ENCODE results near the gene HSPD1.

Gene HSPD1

GRCh38 chr2:197477797-197478196 is 21.8 kb downstream of the HSPD1 start:
- DNase-seq (ENCODE audit: insufficient read length, low spot score) (no peak), FAIRE-seq (no peak)

DNA sequence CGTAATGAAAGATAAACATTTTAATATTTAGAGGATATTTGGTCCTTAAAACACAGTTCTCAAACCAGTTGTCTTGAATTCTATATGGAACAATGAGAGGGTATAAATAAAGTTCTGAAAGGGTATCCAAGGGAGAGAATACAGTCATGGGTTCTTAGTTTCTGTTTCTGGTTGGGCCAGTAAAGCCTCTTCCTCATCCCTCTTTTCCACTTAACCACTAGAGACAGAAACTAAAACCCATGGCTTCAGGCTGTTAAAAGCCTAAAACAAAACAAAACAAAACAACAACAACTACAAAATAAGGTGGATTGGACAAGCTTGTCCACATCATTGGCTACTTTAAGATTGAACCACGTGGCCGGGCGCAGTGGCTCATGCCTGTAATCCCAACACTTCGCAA is 27.5 kb downstream of the HSPD1 start:
- no peak for TF ChIP-seq SPI1 (IDR thresholded peaks at IDR 0.05; ENCODE audit: low read depth, low read length)
- no peak for TF ChIP-seq POLR2AphosphoS5 (IDR thresholded peaks at IDR 0.05; ENCODE audit: low read depth, low read length)
- no peak for TF ChIP-seq TAF1 (IDR thresholded peaks at IDR 0.05; ENCODE audit: low read depth, low read length)
- no peak for TF ChIP-seq POLR2A (IDR thresholded peaks at IDR 0.05; ENCODE audit: low read depth, low read length)
- no peak for TF ChIP-seq PAX5 (IDR thresholded peaks at IDR 0.05; ENCODE audit: insufficient read depth, low read length, severe bottlenecking)
- no peak for TF ChIP-seq POU2F2 (IDR thresholded peaks at IDR 0.05; ENCODE audit: low read depth, low read length)
- DNase-seq (ENCODE audit: insufficient read length, low spot score): no peak
- no peak for FAIRE-seq

More at GRCh38 chr2:197477797-197478196, 21.8 kb downstream of the HSPD1 start:
- TF ChIP-seq POLR2AphosphoS5 (IDR thresholded peaks at IDR 0.05; ENCODE audit: low read depth, low read length) (no peak), PAX5 (IDR thresholded peaks at IDR 0.05; ENCODE audit: insufficient read depth, low read length, severe bottlenecking) (no peak), POLR2A (IDR thresholded peaks at IDR 0.05; ENCODE audit: low read depth, low read length) (no peak), POU2F2 (IDR thresholded peaks at IDR 0.05; ENCODE audit: low read depth, low read length) (no peak)

DNA sequence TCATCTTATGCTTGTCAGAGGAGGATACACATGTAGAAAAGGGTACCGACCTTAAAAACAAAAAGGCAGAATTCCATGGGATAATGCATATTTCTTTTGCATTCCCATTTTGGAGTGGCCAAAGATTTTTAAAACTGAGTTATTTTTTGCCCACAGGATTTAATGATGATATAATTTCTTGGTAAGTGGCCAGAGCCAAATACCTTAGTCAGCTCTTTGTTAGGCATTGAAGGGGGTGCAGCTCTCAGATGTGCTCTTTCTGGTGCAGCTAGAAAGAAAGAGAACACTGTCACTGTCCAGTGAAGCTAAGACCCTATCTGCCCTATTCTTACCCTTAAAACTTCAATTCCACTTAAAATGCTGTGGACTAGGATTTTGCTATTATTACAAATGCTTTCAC is 35.5 kb downstream of the HSPD1 start:
- FAIRE-seq (no peak), DNase-seq (ENCODE audit: insufficient read length, low spot score) (no peak)
- no peak for TF ChIP-seq POU2F2 (IDR thresholded peaks at IDR 0.05; ENCODE audit: low read depth, low read length)
- TF ChIP-seq POLR2A (IDR thresholded peaks at IDR 0.05; ENCODE audit: low read depth, low read length): no peak
- TF ChIP-seq POLR2AphosphoS5 (IDR thresholded peaks at IDR 0.05; ENCODE audit: low read depth, low read length): no peak
- TF ChIP-seq SPI1 (IDR thresholded peaks at IDR 0.05; ENCODE audit: low read depth, low read length): no peak
- TF ChIP-seq TAF1 (IDR thresholded peaks at IDR 0.05; ENCODE audit: low read depth, low read length): no peak
- TF ChIP-seq PAX5 (IDR thresholded peaks at IDR 0.05; ENCODE audit: insufficient read depth, low read length, severe bottlenecking): no peak

DNA sequence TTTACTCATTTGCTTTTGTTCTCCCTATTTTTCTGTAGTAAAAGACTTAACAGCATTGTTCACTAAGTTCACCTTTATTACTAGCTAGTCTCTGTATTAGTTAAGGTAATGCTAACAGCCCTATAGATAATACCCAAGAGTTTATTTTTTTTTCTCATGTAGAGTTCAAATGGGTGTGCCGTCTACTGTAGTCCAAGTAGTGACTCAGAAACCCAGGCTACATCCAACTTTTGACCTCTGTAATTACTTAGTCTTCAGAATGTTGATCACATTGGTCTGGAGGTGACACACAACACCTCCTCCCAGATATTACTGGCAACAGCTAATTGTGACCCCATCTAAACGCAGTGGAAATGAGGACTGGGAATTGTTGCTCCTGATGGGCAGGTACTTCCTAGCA is 38.6 kb downstream of the HSPD1 start:
- TF ChIP-seq PAX5 (IDR thresholded peaks at IDR 0.05; ENCODE audit: insufficient read depth, low read length, severe bottlenecking) (no peak), POLR2A (IDR thresholded peaks at IDR 0.05; ENCODE audit: low read depth, low read length) (no peak), POU2F2 (IDR thresholded peaks at IDR 0.05; ENCODE audit: low read depth, low read length) (no peak), TAF1 (IDR thresholded peaks at IDR 0.05; ENCODE audit: low read depth, low read length) (no peak), SPI1 (IDR thresholded peaks at IDR 0.05; ENCODE audit: low read depth, low read length) (no peak), POLR2AphosphoS5 (IDR thresholded peaks at IDR 0.05; ENCODE audit: low read depth, low read length) (no peak)
- DNase-seq (ENCODE audit: insufficient read length, low spot score): no peak
- no peak for FAIRE-seq

- FAIRE-seq (no peak), DNase-seq (ENCODE audit: insufficient read length, low spot score) (no peak)
- TF ChIP-seq POLR2AphosphoS5 (IDR thresholded peaks at IDR 0.05; ENCODE audit: low read depth, low read length) (no peak), SPI1 (IDR thresholded peaks at IDR 0.05; ENCODE audit: low read depth, low read length) (no peak), TAF1 (IDR thresholded peaks at IDR 0.05; ENCODE audit: low read depth, low read length) (no peak), PAX5 (IDR thresholded peaks at IDR 0.05; ENCODE audit: insufficient read depth, low read length, severe bottlenecking) (no peak), POU2F2 (IDR thresholded peaks at IDR 0.05; ENCODE audit: low read depth, low read length) (no peak), POLR2A (IDR thresholded peaks at IDR 0.05; ENCODE audit: low read depth, low read length) (no peak)
Measured at GRCh38 chr2:197460649-197461048, 39.0 kb downstream of the HSPD1 start.

DNA sequence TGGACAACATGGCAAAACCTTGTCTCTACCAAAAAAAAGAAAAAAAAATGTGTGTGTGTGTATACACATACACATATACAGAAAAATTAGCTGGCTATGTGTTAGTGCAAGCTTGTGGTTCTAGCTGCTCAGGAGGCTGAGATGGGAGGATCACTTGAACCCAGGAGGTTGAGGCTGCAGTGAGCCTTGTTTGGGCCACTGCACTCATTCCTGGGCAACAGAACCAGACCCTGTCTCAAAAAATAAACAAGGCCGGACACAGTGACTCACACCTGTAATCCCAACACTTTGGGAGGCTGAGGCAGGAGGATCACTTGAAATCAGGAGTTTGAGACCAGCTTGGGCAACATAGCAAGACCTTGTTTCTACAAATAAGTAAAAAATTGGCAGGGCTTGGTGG is 44.2 kb downstream of the HSPD1 start:
- no peak for FAIRE-seq
- no peak for DNase-seq (ENCODE audit: insufficient read length, low spot score)
- no peak for TF ChIP-seq TAF1 (IDR thresholded peaks at IDR 0.05; ENCODE audit: low read depth, low read length)
- TF ChIP-seq POU2F2 (IDR thresholded peaks at IDR 0.05; ENCODE audit: low read depth, low read length): no peak
- no peak for TF ChIP-seq POLR2A (IDR thresholded peaks at IDR 0.05; ENCODE audit: low read depth, low read length)
- TF ChIP-seq POLR2AphosphoS5 (IDR thresholded peaks at IDR 0.05; ENCODE audit: low read depth, low read length): no peak
- no peak for TF ChIP-seq SPI1 (IDR thresholded peaks at IDR 0.05; ENCODE audit: low read depth, low read length)
- no peak for TF ChIP-seq PAX5 (IDR thresholded peaks at IDR 0.05; ENCODE audit: insufficient read depth, low read length, severe bottlenecking)

GRCh38 chr2:197454923-197455322 is 44.7 kb downstream of the HSPD1 start:
- no peak for DNase-seq (ENCODE audit: insufficient read length, low spot score)
- FAIRE-seq: peak; percentile 40
- TF ChIP-seq POLR2AphosphoS5 (IDR thresholded peaks at IDR 0.05; ENCODE audit: low read depth, low read length) (no peak), SPI1 (IDR thresholded peaks at IDR 0.05; ENCODE audit: low read depth, low read length) (no peak), PAX5 (IDR thresholded peaks at IDR 0.05; ENCODE audit: insufficient read depth, low read length, severe bottlenecking) (no peak), POLR2A (IDR thresholded peaks at IDR 0.05; ENCODE audit: low read depth, low read length) (no peak), TAF1 (IDR thresholded peaks at IDR 0.05; ENCODE audit: low read depth, low read length) (no peak), POU2F2 (IDR thresholded peaks at IDR 0.05; ENCODE audit: low read depth, low read length) (no peak)

- peak; percentile 33 for FAIRE-seq
- DNase-seq (ENCODE audit: insufficient read length, low spot score): peak; percentile 44
- TF ChIP-seq TAF1 (IDR thresholded peaks at IDR 0.05; ENCODE audit: low read depth, low read length): peak; percentile 69; the same call in 1 of the 2 replicates
- no peak for TF ChIP-seq POLR2A (IDR thresholded peaks at IDR 0.05; ENCODE audit: low read depth, low read length)
Measured at GRCh38 chr2:197453914-197454398, 45.7 kb downstream of the HSPD1 start.

GRCh38 chr2:197453123-197453913 is 46.3 kb downstream of the HSPD1 start, which contains the start of gene COQ10B:
COQ10B (plus strand) TSS chr2:197453552; CDS start chr2:197453561, 9 bp downstream.
- FAIRE-seq: peak; percentile 98
- peak; percentile 55; the same call in 1 of the 2 replicates for TF ChIP-seq POU2F2 (IDR thresholded peaks at IDR 0.05; ENCODE audit: low read depth, low read length)
- no peak for TF ChIP-seq SPI1 (IDR thresholded peaks at IDR 0.05; ENCODE audit: low read depth, low read length)
- peak; percentile 90 for TF ChIP-seq POLR2AphosphoS5 (IDR thresholded peaks at IDR 0.05; ENCODE audit: low read depth, low read length)
- no peak for TF ChIP-seq PAX5 (IDR thresholded peaks at IDR 0.05; ENCODE audit: insufficient read depth, low read length, severe bottlenecking)
- TF ChIP-seq TAF1 (IDR thresholded peaks at IDR 0.05; ENCODE audit: low read depth, low read length): peak; percentile 64
- TF ChIP-seq POLR2A (IDR thresholded peaks at IDR 0.05; ENCODE audit: low read depth, low read length): peak; percentile 93
- peak; percentile 88 for DNase-seq (ENCODE audit: insufficient read length, low spot score)
